Measurements from ENCODE around the gene CDK16.

CDK16 gene

GRCh38 chrX:47209508-47210238, 8.8 kb upstream of the CDK16 start:
- DNase-seq, result no peak

DNA sequence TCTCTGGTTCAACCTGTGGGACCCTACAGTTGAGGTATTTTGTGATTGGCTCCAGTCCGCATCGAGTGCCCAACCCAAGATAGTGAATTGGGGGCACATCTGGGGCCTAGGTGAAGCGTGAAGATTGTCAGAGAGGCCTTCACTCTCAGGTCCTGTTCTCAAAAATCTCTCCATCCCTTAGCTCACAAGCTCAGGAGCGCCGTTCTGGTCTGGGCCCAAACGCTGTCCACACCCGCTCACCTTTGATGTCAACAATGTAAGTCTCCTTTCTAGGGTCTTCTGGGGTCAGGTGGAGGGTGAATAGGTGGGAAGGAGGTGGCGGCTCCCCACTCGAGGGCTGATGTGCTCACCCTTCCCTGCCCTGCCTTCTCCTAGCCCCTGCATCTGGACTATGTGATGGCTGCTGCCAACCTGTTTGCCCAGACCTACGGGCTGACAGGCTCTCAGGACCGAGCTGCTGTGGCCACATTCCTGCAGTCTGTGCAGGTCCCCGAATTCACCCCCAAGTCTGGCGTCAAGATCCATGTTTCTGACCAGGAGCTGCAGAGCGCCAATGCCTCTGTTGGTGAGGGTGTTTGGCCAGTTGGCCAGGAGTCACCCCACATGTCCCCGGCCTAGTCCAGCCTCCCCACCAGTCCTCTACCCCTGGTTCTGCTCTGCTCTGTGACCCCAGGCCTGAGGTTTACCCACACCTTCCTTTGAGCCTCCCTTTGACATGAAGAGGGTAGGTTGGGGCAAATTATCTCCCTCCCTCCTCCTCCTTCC, 7.6 kb upstream of the CDK16 start:
- no peak for DNase-seq

GRCh38 chrX:47212381-47213293, 5.8 kb upstream of the CDK16 start:
- DNase-seq, result no peak

DNA sequence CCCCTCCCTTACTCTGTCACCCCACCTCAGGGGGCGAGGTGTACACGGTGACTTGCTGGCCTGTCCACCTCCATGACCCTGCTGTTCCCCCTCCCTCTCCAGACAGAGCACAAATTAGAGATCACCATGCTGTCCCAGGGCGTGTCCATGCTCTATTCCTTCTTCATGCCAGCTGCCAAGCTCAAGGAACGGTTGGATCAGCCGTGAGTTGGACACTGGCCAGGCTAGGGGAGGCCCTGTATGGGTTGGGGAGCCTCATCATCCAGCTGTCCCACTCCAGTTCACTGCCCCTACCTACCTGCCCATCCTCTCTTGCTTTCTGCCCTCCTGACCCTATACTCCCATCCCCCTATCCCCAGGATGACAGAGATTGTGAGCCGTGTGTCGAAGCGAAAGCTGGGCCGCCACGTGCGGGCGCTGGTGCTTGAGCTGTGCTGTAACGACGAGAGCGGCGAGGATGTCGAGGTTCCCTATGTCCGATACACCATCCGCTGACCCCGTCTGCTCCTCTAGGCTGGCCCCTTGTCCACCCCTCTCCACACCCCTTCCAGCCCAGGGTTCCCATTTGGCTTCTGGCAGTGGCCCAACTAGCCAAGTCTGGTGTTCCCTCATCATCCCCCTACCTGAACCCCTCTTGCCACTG, 3.9 kb upstream of the CDK16 start:
- DNase-seq, result no peak

GRCh38 chrX:47215291-47215900, 3.1 kb upstream of the CDK16 start:
- DNase-seq, result no peak

- DNase-seq, result no peak
These were observed 2.0 kb upstream of the CDK16 start for GRCh38 chrX:47216393-47216925.

DNA sequence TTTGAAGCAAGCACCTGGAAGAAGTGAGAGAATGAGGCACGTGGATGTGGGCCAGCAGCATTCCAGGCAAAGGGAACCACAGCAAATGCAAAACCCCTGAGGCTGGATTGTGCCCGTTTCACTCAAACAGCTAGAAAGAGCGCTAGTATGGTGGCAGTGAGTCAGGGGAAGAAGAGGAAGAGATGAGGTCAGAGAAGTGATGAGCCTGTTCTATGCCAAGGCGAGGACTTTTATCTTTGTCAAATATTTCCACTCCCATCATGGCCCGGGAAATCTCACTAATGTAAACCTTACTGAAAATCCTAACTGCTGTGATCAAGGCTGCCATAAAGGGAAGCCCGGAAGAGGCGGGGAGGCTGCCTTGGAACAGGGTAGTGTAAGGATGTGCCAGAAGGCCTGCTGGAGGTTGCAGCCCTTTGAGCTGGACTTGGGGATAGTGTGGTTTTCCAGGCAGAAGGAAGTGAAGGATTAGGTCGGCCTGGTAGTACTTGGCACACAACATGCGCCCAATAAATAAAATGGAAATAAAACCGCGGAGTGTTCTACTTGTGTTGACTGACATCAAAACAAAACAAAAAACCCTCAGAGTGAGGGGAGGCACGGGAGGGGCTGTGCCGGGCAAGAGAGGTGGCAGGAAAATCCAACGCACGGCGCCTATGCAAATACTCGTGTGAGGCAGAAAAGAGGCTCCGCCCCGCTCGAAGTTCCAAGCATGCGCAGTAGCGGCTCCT, 1.2 kb upstream of the CDK16 start:
- DNase-seq, result no peak

- peak; percentile 100 for DNase-seq
These were observed 615 bp upstream of the CDK16 start for GRCh38 chrX:47217852-47218279.

DNA sequence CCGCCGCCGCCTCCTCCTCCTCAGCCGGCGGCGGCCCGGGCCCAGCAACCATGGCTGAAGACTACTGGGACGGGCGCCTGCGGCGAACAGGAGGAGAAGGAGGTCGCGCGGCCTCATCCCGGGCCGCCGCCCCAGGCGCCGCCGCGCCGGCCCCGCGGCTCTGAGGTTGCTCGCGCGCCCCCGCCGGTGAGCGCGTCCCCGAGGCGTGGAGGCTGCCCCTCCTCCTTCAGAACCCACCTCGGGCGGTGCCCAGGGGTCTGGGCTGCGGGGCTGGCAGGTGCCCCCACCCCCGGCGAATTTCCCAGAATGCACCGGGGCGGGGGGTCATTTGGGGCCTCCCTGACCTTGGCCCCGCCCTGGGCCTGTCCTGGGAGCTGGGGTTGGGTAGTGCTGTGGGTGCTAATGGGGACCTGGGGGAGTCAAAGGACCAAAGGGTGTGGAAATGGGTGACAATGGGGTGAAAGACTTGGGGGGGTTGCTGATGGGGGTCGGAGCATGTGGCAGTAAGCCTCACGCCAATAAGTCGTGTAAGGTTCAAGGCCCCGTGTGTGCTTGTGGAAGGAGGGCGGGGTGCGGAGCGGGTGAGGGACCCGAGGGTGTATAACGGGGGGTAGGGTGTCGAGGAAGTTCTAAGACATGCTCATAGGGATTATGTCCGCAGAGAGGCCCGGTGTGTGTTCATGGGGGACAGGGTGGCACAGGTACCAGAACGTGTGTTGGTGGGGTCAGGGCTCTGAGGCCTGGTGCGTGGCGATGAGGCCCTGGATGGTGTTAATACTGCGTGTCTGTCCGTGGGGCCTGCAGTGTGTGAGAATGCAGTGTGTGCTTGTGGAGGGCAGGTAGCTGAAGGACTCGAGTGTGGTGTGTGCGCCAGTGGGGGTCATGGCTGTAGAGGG, 687 bp downstream of the CDK16 start:
- no peak for DNase-seq

DNA sequence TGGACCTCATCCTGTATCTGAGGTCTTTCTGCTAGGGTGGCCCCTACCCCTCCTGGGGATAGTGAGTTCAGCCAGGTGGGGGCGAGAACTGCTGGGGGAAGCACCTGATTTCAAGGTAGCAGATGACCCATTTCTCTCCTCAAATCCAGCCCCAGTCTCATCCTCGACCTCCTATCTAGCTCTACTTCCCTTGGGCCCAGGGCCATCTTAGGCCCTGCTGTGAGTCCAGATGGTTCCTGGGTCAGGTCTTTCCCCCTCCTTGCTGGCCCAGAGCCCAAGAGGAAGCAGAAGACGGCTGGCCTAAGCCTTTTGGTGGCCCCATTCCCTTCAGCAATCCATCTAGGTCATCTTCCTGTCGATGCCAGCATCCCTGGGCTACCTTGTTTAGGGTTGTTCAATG, 3.3 kb downstream of the CDK16 start:
- DNase-seq, result no peak

GRCh38 chrX:47222751-47223350, 4.4 kb downstream of the CDK16 start:
- no peak for DNase-seq

GRCh38 chrX:47223476-47224250, 5.2 kb downstream of the CDK16 start:
- DNase-seq, result no peak

DNA sequence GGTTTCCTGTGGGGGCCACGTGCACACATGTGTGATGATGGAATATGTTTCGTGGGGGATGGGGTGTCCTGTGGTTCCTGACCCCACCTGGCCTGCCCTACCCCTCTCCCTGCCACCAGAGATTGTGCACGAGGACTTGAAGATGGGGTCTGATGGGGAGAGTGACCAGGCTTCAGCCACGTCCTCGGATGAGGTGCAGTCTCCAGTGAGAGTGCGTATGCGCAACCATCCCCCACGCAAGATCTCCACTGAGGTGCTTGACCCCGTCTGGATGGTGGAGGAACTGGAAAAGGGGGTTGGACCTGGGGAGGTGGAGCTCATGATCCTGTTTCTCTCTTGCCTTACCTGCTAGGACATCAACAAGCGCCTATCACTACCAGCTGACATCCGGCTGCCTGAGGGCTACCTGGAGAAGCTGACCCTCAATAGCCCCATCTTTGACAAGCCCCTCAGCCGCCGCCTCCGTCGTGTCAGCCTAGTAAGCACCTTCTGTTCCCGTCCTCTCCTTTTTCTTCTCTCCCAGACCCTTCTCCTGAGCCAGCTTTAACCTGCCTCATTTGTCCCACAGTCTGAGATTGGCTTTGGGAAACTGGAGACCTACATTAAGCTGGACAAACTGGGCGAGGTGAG, 5.9 kb downstream of the CDK16 start:
- no peak for DNase-seq

DNA sequence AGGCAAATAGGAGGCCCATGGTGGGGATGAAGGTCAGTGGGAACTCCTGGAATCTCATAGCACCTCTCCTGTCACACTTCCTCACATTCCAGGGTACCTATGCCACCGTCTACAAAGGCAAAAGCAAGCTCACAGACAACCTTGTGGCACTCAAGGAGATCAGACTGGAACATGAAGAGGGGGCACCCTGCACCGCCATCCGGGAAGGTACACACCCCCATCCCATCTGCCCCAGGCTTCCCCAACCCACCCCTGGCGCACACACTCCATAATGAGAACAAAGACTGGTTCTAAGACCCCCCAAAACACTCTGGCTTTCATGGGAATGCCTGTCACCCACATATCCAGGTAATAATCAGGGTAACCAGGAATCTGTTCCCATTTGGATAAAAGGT, 6.4 kb downstream of the CDK16 start:
- no peak for DNase-seq

- DNase-seq, result no peak
These were observed 7.6 kb downstream of the CDK16 start for GRCh38 chrX:47226071-47226470.

- DNase-seq, result no peak
These were observed 8.3 kb downstream of the CDK16 start for GRCh38 chrX:47226531-47227333.

DNA sequence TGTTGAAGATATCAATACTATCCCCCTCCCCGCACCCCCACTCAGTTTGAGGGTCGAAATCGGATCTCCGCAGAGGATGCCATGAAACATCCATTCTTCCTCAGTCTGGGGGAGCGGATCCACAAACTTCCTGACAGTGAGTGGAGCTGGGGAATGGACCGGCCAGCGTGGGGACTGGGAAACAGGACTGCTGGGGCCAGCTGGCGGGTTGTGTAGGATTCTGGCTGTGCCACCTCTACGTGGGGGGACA, 8.8 kb downstream of the CDK16 start:
- no peak for DNase-seq

Measured in NCI-H2107 (cell line).